SKM-1 treated with dmso at 0.1 percent for 144 hours (cell line): ENCODE data around the gene AAMDC.
"Not testable (repeated sequence)": the region's sequence is repeated elsewhere in the genome, so short reads cannot be mapped to it uniquely, and the experiment has no call there.

Experiments used
- DNase-seq: peaks from one replicate; lab custom pipeline; 2025; ENCODE audit not compliant: unreplicated experiment; lab: John Stamatoyannopoulos, UW

The AAMDC gene

DNA sequence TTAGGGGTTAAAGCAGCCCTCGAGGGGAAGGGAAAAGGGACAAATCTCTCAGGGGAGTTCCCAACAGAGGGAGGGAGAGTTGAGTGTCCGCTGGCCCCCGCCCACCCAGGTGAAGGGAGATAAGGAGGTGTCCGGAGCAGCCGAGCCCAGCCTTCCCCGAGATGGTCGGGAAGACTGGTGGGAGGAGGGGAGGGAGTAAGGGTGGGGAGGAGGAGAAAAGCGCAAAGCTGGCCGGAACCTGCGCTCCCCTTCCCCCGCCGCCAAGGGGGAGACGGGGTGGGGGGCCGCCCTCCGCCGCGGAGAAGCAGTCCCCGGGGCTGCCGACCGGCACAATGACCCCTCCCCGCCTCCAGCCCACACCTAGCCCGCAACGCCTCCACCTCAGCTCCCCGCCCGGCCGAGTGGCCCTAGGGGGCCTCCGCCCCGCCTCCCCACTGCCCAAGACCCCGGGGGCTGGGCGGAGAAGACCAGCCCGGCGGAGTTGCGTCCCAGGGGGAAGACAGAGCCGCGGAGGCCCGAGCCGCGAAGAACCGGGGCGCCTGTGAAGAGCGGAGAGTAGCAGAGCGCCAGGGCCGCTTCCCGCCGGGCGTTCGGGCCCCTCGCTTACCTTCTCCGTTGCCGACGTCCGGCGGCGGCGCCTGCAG is 901 bp upstream of the AAMDC start:
- no peak for DNase-seq

DNA sequence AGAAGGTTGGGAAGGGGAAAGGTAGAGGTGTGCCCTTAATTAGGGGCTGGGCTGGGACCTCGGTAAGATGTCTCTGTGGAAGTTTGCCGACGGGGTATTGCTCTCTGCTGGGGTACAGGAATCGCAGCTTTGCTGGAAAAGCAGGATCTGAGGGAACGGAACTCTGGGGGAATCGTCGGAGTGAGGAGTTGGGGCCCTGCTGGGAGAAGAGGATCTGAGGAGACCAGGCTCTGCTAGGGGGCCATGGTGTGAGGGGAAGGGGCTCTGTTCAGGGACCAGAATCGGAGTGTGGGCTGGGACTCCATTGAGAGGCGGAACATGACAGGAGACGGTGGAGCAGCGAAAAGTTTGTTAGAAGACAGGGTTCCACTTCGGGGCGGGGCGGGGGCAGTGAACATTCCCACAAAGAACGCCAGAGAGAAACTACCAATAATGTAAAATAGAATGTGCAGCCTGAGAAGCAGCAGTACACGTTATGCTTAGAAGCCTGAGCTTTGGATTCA is 456 bp downstream of the AAMDC start:
- DNase-seq: no peak

DNA sequence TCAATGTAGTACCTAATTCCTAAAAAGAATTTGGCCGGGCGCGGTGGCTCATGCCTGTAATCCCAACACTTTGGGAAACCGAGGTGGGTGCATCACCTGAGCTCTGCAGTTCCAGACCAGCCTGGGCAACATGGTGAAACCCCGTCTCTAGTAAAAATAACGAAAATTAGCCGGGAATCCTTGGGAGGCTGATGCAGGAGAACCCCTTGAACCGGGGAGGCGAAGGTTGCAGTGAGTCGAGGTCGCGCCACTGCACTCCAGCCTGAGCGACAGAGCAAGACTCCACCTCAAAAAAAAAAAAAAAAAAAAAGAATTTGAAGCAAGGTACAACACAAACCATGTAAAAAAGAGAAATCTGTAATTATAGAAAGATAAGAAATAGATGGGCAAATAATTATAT is 1.2 kb downstream of the AAMDC start:
- DNase-seq: not testable (repeated sequence)

DNA sequence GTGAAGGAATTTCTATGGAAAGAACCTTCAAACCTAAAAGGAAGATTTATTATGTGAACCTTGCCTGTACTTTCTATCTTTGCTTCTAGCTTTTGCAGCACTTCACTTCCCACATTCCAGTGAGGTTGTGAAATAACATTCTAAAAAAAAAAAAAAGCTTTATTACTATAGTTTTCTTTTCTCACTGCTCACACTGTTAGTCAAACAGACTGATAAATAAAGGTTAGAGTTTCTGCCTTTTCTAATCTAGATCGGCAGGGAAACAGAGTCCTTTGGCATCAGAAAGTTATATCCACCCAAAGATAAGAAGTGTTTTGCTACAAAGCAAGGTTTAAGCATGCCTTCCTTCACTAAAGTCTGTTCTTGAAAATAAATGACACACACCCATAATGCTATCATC is 2.8 kb downstream of the AAMDC start:
- no peak for DNase-seq

DNA sequence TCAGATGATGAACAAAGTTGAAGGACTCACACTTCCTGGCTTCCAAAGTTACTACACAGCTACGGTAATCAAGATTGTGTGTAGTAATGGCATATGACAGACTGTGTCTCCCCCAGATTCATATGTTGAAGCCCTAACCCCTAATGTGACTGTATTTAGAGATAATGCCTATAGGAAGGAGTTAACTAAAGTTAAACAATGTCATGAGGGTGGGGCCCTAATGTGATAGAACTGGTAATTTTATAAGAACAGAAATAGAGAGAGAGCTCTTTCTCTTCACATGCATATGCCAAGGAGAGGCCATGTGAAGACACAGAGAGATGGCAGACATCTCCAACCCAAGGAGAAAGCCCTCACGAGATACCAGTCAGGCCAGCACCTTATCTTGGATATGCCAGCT is 8.0 kb downstream of the AAMDC start:
- DNase-seq: no peak

DNA sequence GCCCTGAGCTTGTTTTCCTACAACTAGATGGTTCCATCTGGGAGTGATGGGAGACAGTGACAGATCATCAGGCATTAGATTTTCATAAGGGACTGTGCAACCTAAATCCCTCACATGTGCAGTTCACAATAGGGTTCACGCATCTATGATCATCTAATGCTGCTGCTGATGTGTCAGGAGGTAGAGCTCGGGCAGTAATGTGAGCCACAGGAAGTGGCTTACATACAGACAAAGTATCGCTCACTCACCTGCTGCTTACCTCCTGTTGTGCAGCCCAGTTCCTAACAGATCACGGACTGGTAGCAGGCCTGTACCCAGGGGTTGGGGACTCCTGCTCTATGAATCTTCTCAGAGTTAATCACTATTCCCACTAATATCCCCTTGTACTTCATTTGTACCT is 12.4 kb downstream of the AAMDC start:
- no peak for DNase-seq

DNA sequence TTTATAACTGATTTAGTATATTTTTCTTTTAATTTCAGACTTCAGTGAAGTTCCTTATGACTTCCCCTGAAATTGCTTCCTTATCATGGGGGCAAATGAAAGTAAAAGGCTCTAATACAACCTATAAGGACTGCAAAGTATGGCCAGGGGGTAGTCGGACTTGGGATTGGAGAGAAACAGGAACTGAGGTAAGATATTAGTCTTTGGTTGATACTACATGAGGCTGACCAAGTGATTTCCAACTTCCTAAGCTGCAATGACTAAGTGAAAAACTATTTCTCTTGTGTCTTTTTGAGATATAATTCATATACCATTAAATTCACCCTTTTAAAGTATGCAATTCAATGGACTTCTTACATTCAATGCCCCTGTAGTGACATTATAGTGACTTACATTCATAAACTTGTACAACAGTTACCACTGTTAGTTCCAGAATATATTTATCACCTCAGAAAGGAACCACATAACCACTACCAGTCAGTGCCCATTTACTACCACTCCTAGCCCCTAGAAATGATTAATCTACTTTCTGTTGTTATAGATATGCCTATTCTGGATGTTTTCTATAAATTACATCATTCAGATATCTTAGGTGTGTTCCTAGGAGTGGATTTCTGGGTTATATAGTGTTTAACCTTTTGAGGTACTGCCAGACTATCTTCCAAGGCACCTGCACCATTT is 21.6 kb downstream of the AAMDC start:
- DNase-seq: no peak

DNA sequence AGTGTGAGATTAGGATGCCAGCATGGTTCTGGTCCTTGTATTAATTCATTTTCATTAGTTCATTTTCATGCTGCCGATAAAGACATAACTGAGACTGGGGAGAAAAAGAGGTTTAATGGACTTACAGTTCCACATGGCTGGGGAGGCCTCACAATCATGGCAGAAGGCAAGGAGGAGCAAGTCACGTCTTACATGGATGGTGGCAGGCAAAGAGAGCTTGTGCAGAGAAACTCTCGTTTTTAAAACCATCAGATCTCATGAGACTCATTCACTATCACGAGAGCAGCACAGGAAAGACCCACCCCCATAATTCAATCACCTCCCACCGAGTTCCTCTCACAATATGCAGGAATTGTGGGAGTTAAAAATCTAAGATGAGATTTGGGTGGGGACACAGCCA is 22.8 kb downstream of the AAMDC start:
- DNase-seq: not testable (repeated sequence)

DNA sequence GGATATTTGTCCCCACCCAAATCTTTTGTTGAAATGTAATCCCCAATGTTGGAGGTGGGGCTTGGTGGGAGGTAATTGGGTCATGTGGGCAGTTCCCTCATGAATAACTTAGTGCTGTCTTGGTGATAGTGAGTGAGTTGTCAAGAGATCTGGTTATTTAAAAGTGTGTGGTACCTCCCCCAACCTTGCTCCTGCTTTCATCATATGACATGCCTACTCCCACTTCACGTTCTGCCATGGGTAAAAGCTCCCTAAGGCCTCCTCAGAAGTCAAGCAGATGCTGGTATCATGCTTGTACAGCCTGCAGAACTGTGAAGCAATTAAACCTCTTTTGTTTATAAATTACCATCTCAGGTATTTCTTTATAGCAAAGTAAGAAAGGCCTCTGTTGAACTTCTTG is 30.6 kb downstream of the AAMDC start:
- DNase-seq: no peak

DNA sequence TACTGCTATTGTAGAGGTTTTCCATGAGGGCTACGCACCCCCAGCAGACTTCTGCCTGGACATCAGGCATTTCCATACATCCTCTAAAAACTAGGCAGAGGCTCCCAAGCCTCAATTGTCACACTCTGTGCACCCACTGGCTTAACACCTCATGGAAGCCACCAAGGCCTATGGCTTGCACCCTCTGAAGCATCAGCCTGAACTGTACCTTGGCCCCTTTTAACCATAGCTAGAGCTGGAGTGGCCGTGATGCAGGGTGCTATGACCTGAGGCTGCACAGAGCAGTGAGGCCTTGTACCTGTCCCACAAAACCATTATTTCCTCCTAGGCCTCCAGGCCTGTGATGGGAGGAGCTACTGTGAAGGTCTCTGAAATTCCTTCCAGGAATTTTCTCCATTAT is 33.9 kb downstream of the AAMDC start:
- no peak for DNase-seq

DNA sequence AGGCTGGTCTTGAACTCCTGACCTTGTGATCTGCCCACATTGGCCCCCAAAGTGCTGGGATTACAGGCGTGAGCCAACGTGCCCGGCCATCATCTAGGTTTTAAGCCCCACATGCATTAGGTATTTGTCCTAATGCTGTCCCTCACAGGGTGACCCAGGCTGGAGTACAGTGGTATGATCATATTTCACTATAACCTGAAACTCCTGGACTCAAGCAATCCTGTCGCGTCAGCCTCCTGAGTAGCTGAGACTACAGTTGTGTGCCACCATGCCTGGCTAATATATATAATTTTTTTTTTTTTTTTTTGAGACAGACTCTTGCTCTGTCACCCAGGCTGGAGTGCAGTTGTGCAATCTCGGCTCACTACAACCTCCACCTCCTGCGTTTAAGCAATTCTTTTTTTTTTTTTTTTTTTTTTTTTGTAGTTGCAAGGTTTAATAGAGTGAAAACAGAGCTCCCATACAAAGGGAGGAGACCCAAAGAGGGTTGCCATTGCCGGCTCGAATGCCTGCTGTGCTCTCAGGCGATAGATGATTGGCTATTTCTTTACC is 37.0 kb downstream of the AAMDC start:
- not testable (repeated sequence) for DNase-seq

DNA sequence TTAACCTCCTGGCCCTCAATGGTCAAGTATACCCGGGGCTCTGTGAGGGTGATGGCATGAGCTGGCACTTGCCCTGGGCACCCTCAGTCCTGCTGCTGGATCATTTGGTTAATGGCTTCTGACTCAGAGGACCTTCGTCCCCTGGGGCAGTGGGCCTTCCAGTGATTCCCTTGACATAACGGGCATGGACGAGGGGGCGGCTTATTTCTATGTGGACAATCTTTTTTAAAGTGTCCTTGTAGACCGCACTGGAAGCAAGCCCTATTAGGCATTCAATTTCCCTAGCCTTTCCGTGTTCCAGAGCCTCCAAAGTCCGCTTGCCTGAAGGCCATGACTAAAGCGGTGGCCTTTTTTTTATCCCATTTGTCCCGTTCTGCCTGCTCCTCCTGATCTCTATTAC is 40.5 kb downstream of the AAMDC start:
- not testable (repeated sequence) for DNase-seq

DNA sequence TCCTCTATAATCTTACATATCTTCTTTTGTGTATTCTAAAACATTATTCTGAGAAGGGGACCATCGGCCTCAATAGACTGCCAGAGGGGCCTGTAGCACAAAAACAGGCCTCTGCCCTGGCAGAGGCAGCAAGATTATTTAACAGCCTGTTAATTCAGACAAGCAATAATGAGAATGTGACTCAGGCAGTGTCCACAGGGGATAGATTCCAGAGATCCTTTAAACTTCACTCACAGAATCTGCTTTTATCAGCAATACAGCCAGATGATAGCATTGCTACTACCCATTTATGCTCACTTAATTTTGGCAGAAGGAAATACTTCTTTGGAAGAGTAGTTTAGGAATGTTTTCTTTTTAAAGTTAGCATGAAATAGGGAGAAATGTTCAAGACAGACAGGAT is 44.9 kb downstream of the AAMDC start:
- DNase-seq: no peak

DNA sequence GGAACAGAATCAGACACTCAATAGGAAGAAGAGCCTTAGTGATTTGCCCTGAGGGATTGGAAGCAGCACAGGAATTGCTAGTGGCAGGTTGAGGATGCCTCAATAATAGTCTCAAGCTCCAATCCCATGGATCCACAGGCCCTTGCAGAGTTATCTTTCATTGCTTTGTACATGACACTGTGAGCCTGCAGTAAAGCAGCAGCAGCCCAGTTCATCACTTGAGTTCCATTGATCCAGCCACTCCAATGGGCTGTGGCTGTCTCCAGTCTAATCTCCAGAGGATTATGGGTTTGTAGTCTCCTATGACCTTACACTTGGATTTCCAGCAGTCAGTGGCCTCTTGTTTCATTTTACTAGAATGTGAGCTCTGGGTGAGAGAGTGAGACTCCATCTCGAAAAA is 45.4 kb downstream of the AAMDC start:
- no peak for DNase-seq

DNA sequence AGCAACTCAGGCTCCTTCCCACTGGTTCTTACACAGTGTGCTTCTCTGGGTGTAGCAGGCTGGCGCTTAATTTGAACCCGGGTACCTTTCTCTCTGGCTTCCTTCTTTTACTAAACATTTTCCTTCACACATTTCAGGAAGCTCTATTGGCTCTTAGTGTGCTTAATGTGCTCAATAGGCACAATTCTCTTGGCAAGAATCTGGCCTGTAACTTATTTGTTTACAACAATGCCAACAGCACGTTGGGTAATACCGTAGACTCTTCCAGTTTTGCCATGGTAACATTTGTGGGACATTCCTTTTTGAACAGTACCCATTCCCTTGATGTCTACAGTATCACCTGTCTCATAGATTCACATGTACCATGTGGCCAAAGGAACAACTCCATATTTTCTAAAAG is 47.8 kb downstream of the AAMDC start:
- no peak for DNase-seq

DNA sequence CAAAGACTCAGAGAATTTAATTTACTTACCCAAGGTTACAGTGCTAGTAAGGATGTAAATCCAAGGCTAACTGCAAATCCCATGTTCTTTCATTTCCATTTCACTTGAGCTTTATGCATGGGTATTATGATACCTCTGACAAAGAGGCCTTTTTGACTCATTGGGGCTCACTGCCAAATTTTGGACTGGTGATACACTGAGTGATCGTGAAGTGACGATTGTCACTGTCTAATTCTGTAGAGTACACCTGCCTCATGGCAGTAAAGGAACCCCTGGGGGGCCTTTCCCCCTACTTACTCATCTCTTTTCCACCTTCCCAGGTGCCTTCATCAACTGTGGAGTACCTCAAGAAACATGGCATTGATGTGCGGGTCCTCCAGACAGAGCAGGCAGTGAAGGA is 50.9 kb downstream of the AAMDC start:
- DNase-seq: no peak

DNA sequence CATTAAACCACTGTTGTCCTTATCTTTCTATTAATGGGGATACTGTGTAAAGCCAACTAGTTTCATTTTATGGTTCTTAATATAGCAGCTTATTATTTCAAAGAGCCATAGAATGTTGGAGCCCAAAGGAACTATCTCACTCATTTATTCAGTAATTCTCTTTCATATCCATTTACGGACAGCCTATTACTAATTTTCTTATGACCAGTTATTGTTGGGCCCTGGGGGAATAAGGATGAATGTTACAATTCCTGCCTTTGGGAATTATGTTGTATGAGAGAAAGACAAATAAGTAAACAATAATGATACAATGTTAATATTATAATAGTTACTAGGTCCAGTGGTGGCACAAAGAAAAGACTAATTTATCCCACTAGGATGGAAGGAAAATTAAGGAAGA is 52.4 kb downstream of the AAMDC start:
- no peak for DNase-seq

DNA sequence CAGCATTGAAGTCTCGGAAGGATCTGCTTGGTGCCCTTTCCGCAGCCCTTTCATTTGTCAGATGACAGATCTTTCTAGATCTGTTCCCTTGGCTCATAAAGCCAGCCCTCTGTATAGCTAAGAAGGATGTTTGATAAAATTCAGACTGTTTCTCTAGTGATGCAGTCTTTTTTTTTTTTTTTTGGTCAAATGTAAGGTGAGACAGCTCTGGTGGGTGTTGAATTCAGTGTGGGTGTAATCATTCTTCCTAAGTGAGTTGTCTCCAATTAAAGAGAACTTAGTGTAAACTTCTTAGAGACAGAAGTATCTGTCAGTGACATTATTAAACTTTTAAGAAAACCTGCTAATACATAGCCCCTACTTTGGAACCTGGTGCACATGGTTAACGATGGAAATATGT is 53.3 kb downstream of the AAMDC start:
- no peak for DNase-seq

DNA sequence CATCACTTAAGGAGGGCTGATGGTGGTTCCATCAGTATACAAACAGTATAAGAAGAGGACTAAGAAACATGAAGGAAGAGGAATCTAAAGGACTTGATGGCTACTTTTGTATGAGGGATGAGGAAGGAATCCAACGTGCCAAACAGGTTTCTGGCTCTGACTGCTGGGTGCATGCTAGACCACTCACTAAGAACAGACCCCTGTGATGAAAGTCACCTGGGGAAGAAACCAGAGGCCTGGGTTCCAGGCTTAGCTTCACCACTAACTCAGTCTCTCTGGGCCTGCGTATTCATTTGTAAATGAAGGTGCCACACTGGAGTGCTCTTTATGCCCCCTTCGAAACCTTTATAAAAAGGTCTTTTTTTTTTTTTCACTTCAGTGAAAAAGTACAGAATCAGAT is 55.1 kb downstream of the AAMDC start:
- no peak for DNase-seq

DNA sequence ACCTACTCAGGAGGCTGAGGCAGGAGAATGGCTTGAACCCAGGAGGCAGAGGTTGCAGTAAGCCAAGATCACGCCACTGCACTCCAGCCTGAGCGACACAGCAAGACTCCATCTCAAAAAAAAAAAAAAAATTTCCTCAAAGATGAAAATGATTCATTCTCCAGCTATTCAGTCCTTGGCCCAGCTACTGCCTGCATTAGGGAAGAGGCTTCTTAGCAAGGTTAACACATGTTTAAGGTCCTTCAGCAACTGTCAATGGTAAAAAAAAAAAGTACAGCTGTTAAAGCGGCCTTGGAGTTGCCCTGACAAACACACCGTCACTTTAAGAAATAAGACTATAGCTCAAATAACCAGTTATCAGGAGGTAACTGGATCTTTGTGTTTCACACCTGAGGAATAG is 57.3 kb downstream of the AAMDC start:
- not testable (repeated sequence) for DNase-seq

DNA sequence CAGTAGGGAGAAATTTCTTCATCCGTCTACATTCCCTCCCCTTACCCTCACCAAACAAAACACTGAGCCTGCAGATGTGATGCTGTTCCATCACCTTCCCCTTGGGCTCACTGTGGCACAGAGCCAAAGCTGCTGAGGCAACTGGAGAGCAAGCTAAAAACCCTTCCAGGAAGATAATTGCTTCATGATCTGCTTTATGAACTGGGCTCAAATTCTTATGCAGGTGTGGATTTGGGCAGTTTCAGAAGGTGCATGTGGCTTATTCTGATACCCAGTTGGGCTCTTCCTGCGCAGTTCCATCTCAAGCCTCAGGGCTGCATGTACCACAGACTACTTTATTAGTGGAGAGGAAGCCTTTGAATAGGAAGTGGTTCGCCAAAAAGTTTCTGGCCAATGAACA is 58.3 kb downstream of the AAMDC start:
- DNase-seq: no peak

DNA sequence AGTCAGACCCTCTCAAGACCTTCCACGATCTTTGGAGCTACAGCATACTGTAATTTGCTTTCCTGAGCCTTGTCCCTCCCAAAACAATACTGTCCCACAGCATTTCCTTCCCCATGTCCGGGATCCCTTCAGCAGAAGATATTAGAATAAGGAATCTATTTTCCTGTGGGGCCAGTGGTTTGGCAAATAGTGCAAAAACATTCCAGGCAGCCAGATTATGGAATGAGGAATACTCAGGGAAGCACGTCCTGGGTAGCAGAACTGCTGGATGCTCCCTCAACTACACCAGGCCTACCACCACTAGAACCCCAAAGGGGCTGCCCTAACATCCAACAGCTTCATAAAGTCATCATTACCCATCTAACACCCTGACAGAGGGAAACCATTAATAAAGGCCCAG is 61.5 kb downstream of the AAMDC start:
- no peak for DNase-seq

DNA sequence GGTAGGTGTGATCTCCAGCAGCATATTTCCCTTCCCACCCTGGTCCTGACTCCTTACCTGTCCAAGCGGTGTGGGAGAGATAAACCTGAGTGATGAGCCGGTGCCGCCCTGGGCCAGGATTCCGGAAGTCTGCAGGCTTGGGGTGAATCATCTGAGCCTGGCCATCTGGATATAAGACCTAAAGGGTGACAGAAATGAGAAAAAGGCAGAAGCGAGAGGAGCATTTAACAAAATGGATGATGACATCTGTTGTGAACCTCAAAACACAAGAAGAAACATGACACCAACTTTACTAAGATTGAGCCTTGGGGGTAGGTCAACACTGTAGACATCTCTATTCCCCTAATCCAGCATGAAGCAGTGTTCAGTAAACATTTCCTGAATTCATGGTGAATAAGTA is 62.8 kb downstream of the AAMDC start:
- DNase-seq: no peak
